K562 (cell line): ENCODE results near the gene CHST14. TPM values are rescaled to one million over a fixed set of nuclear protein-coding genes. Genes with fewer than 3 reads are reported as not detected.

Source experiments
- ATAC-seq: fragments of 200-7000 bp; cut with Tn5 transposase; 3 replicates; pipeline ENCODE4 v1.9.1; 2020; ENCODE audit warnings: moderate library complexity
- BruUV-seq: library from RNA; stranded (reverse); fragments of 400-500 nt; replicated peaks from 2 replicates; lab custom pipeline; 2021; lab: Mats Ljungman, UMichigan
- CTCF ChIA-PET: fragments of 300-600 bp; formaldehyde crosslinking; extraction: SDS; loops from one replicate; lab custom pipeline; 2021; ENCODE audit warnings: low intra/inter-chr PET ratio; lab: Yijun Ruan, JAX
- POLR2A ChIA-PET: fragments of 300-600, 350-650 bp; sonication (Branson Sonifier 250); formaldehyde crosslinking; extraction: SDS; loops from one replicate; lab custom pipeline; 2021; ENCODE audit warnings: antibody characterized with exemption, inconsistent platforms; lab: Yijun Ruan, JAX
- DNase-seq, 4 experiments: peaks; one replicate each; pipeline versions ENCODE4 v3.0.0 to v3.0.0-alpha.2; 2011 to 2018; ENCODE audit warnings: low spot score in 3 of 4, mixed read lengths in 3 of 4; ENCODE audit errors: extremely low read depth in 1 of 4
- FAIRE-seq: peaks from 2 replicates; lab custom pipeline; 2011; peaks lifted over from hg19 to GRCh38; lab: Jason Lieb, UNC
- H2AFZ ChIP-seq: 2 replicates; pipeline ENCODE4 v1.6.0; 2011; ENCODE audit warnings: low read depth, low read length, control low read depth, inconsistent platforms
- H3K27ac ChIP-seq: fragments of 200-600 bp; 3 replicates; pipeline ENCODE4 v1.8.0; 2011; ENCODE audit warnings: low read depth, mild to moderate bottlenecking, control low read depth, inconsistent platforms, low read length, moderate library complexity, mixed read lengths; ENCODE audit errors: extremely low read depth
- H3K27me3 ChIP-seq, 2 experiments: fragments of 300-600 bp in 1 of 2; 2 replicates in 1 of 2; 3 replicates in 1 of 2; pipeline versions ENCODE4 v1.6.0 to v1.8.0; 2011; ENCODE audit warnings: inconsistent platforms in 2 of 2, low read length in 2 of 2, mild to moderate bottlenecking in 1 of 2, mixed read lengths in 1 of 2, moderate library complexity in 1 of 2; ENCODE audit not compliant: control insufficient read depth in 2 of 2, insufficient read depth in 2 of 2
- H3K36me3 ChIP-seq: fragments of 300-600 bp; 3 replicates; pipeline ENCODE4 v1.8.0; 2011; ENCODE audit warnings: mild to moderate bottlenecking, low read length, inconsistent platforms; ENCODE audit not compliant: control insufficient read depth, insufficient read depth
- H3K4me1 ChIP-seq, 2 experiments: fragments of 200-600 bp in 1 of 2; replicated peaks in 1 of 2; 2 replicates in 1 of 2; 3 replicates in 1 of 2; pipeline versions ENCODE4 v1.5.1 to v1.8.0; 2011; ENCODE audit warnings: inconsistent platforms in 2 of 2, low read length in 2 of 2, mild to moderate bottlenecking in 1 of 2, mixed read lengths in 1 of 2, moderate library complexity in 1 of 2; ENCODE audit not compliant: control insufficient read depth in 2 of 2, insufficient read depth in 2 of 2
- H3K4me2 ChIP-seq: 2 replicates; pipeline ENCODE4 v1.6.1; 2011; ENCODE audit warnings: low read length, control low read depth, inconsistent platforms, mixed read lengths; ENCODE audit not compliant: insufficient read depth
- H3K4me3 ChIP-seq: fragments of 200-600 bp; sonication (generic), shearing (Covaris generic); 2 replicates; pipeline ENCODE4 v1.5.1; 2016; ENCODE audit warnings: control low read depth, inconsistent platforms
- H3K79me2 ChIP-seq: fragments of 200-600 bp; 3 replicates; pipeline ENCODE4 v1.8.0; 2011; ENCODE audit warnings: low read length, inconsistent platforms; ENCODE audit not compliant: control insufficient read depth, insufficient read depth
- H3K9ac ChIP-seq, 2 experiments: 2 replicates each; pipeline versions ENCODE4 v1.6.0 to v1.6.1; 2011; ENCODE audit warnings: low read depth in 2 of 2, low read length in 2 of 2, control low read depth in 1 of 2, inconsistent platforms in 1 of 2, mild to moderate bottlenecking in 1 of 2, mixed read lengths in 1 of 2; ENCODE audit not compliant: insufficient read depth in 1 of 2
- H3K9me1 ChIP-seq: one replicate; pipeline ENCODE4 v1.6.0; 2011; ENCODE audit warnings: inconsistent platforms, mild to moderate bottlenecking, low read length, moderate library complexity; ENCODE audit not compliant: control insufficient read depth, insufficient read depth
- H3K9me3 ChIP-seq: replicated peaks from 2 replicates; pipeline ENCODE4 v1.5.1; 2011; ENCODE audit warnings: low read depth, low read length, inconsistent platforms; ENCODE audit not compliant: control insufficient read depth, insufficient read depth
- H4K20me1 ChIP-seq: replicated peaks from 2 replicates; pipeline ENCODE4 v1.6.1; 2011; ENCODE audit warnings: low read length, inconsistent platforms, mixed read lengths; ENCODE audit not compliant: control insufficient read depth, insufficient read depth
- SMARCC2 ChIP-seq: fragments of 450-650 bp; IDR thresholded peaks from 2 replicates; pipeline ENCODE4 v1.6.1; 2017; ENCODE audit warnings: antibody characterized with exemption, moderate library complexity, mild to moderate bottlenecking, low read depth
- THRAP3 ChIP-seq: fragments of 450-650 bp; IDR thresholded peaks from 2 replicates; pipeline ENCODE4 v1.6.1; 2016; ENCODE audit warnings: mild to moderate bottlenecking, inconsistent platforms, borderline replicate concordance
- ZNF3 ChIP-seq: fragments of 250-450 bp; sonication (Bioruptor Pico); IDR thresholded peaks from 2 replicates; pipeline ENCODE4 v1.5.0; 2021; ENCODE audit warnings: mild to moderate bottlenecking, moderate library complexity
- ZNF507 ChIP-seq: conservative IDR thresholded peaks from 2 replicates; pipeline ENCODE4 v1.6.1; 2017; ENCODE audit warnings: missing genetic modification characterization, missing compliant biosample characterization
- ZNF589 ChIP-seq: fragments of 200-800 bp; sonication (Bioruptor generic); IDR thresholded peaks from 2 replicates; pipeline ENCODE4 v1.6.1; 2016; ENCODE audit warnings: low read depth, missing genetic modification characterization, missing compliant biosample characterization
- ZNF707 ChIP-seq: fragments of 250-450 bp; sonication (Bioruptor Pico); conservative IDR thresholded peaks from 2 replicates; pipeline ENCODE4 v1.8.0; 2022; ENCODE audit warnings: inconsistent platforms, mild to moderate bottlenecking, moderate library complexity
- ZNF764 ChIP-seq: fragments of 250-450 bp; sonication (Bioruptor Pico); IDR thresholded peaks from 2 replicates; pipeline ENCODE4 v1.4.0; 2020; ENCODE audit warnings: low read depth, mild to moderate bottlenecking, moderate library complexity
- WGBS: fragments of 100-300 bp; shearing (Covaris generic); methylation state at CpG from one replicate; pipeline ENCODE4 v1.1.6; 2016; ENCODE audit warnings: low coverage, mixed read lengths; ENCODE audit not compliant: insufficient coverage; ENCODE audit errors: missing lambda C conversion rate; 5-methylcytosine and 5-hydroxymethylcytosine counted together
- in situ Hi-C: fragments of 300-500 bp; cut with MboI; formaldehyde crosslinking; loops from 4 replicates; pipeline ENCODE4 v1.15.0; 2018; ENCODE audit warnings: inconsistent platforms, mixed read lengths
- intact Hi-C: fragments of 100-400 bp; cut with micrococcal nuclease; formaldehyde crosslinking; loops from 2 replicates; pipeline ENCODE4 v1.14.2; 2022
- polyA plus RNA-seq, 8 experiments: library from polyadenylated mRNA; depleted of rRNA in 4 of 8; stranded (reverse) in 5 of 8; unstranded in 3 of 8; fragments of >200 nt; fragmentation: Nextera tagmentation in 2 of 8; fragmentation: Illumina TruSeq in 1 of 8; extraction: Ambion mirVana in 2 of 8; extraction: Trizol in 1 of 8; gene quantifications; 2 replicates each; pipeline versions ENCODE4 v1.2.1 to v1.2.3, GENCODE V29; 2011 to 2014; ENCODE audit warnings: inconsistent platforms in 1 of 8, missing spikeins in 1 of 8
- total RNA-seq, 7 experiments: library from RNA; depleted of rRNA in 6 of 7; stranded (reverse); fragments of >200 nt in 6 of 7; fragmentation: Illumina TruSeq in 2 of 7; extraction: Trizol in 2 of 7; gene quantifications; 2 replicates each; pipeline versions ENCODE4 v1.2.1 to v1.2.3, GENCODE V29; 2011 to 2021; ENCODE audit warnings: low replicate concordance in 1 of 7
- TF ChIP-seq, protein P1 (sequence below): fragments of 250-450 bp; sonication (Bioruptor Pico); IDR thresholded peaks from 2 replicates; pipeline ENCODE4 v1.4.0; 2020; ENCODE audit warnings: mild to moderate bottlenecking, moderate library complexity
- TF ChIP-seq, protein P2 (sequence below): sonication (generic); formaldehyde crosslinking; IDR thresholded peaks from 2 replicates; pipeline ENCODE4 v1.8.0; 2023; ENCODE audit warnings: missing genetic modification reagents, mild to moderate bottlenecking, borderline replicate concordance
- TF ChIP-seq, protein P3 (sequence below): fragments of 250-450 bp; sonication (Bioruptor Pico); IDR thresholded peaks from 2 replicates; pipeline ENCODE4 v1.5.0; 2022; ENCODE audit warnings: mild to moderate bottlenecking

Gene CHST14
- total and polyA plus RNA-seq, 9 of the 15 experiments (the other 6 are each of a cell fraction or from before 2014, with no cell fraction given), result 1.6 to 12.1 (median 4.5) TPM

DNA sequence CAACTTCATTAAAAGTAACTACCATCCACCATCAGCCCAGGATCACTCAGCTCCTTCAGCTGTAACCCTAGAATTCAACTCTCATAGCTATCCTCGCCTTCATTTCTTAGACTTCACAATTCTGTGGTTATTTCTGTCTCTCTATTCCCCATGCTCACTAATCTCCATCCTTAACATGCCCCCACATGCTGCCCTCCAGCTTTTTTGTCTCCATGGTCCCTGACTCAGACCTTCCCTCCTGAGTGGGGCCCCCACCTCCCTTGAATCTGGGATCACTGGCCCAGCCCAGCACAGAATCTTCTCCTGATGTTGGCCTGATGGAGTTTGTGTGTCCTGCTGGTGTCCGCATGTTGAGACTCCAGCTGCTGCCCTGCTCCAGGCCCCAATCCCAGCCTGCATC is 41.7 kb downstream of the CHST14 start:
- no peak overlapping the region for H3K27ac ChIP-seq
- FAIRE-seq, result no peak
- peak overlapping the region; percentile 2 to 59; a peak in 3 of 4 replicates for H3K9ac ChIP-seq
- H3K9me1 ChIP-seq, result peaks cover 4% of the 10 kb centered on the region
- no peaks in the 10 kb centered on the region for H3K36me3 ChIP-seq
- no peaks in the 10 kb centered on the region for H3K9me3 ChIP-seq
- H3K4me3 ChIP-seq, result no peak overlapping the region
- no peaks in the 10 kb centered on the region for H3K27me3 ChIP-seq
- peak overlapping the region; percentile 72 for H3K4me2 ChIP-seq
- ChIA-PET CTCF (no interaction called here), POLR2A (interaction anchor here (0.6 to 1.0 kb wide), 3 partner anchors 71 to 252 kb away, joined by 3 to 5 read pairs (median 4); partner anchors contain the start of genes BAHD1 and GCHFR)
- no peak for ATAC-seq
- BruUV-seq, result no TSS peak
- intact Hi-C loops, result loop anchor here (10.0 kb wide), 1 partner anchor 272 kb away; no protein-coding TSS in a partner anchor
- H3K79me2 ChIP-seq, result no peaks in the 10 kb centered on the region
- in situ Hi-C loops, result no loop called here
- whole genome bisulfite sequencing, result 92% methylated on average over 2 of the region's 2 CpGs
- peaks cover 13 to 21% of the 10 kb centered on the region in 2 experiments for H3K4me1 ChIP-seq
- peak overlapping the region; percentile 88 for H2AFZ ChIP-seq
- H4K20me1 ChIP-seq, result no peaks in the 10 kb centered on the region
- TF ChIP-seq, protein P1, sequence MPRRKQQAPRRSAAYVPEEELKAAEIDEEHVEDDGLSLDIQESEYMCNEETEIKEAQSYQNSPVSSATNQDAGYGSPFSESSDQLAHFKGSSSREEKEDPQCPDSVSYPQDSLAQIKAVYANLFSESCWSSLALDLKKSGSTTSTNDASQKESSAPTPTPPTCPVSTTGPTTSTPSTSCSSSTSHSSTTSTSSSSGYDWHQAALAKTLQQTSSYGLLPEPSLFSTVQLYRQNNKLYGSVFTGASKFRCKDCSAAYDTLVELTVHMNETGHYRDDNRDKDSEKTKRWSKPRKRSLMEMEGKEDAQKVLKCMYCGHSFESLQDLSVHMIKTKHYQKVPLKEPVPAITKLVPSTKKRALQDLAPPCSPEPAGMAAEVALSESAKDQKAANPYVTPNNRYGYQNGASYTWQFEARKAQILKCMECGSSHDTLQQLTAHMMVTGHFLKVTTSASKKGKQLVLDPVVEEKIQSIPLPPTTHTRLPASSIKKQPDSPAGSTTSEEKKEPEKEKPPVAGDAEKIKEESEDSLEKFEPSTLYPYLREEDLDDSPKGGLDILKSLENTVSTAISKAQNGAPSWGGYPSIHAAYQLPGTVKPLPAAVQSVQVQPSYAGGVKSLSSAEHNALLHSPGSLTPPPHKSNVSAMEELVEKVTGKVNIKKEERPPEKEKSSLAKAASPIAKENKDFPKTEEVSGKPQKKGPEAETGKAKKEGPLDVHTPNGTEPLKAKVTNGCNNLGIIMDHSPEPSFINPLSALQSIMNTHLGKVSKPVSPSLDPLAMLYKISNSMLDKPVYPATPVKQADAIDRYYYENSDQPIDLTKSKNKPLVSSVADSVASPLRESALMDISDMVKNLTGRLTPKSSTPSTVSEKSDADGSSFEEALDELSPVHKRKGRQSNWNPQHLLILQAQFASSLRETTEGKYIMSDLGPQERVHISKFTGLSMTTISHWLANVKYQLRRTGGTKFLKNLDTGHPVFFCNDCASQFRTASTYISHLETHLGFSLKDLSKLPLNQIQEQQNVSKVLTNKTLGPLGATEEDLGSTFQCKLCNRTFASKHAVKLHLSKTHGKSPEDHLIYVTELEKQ (CRISPR knock-in tag), result no peak
- TF ChIP-seq, protein P2, sequence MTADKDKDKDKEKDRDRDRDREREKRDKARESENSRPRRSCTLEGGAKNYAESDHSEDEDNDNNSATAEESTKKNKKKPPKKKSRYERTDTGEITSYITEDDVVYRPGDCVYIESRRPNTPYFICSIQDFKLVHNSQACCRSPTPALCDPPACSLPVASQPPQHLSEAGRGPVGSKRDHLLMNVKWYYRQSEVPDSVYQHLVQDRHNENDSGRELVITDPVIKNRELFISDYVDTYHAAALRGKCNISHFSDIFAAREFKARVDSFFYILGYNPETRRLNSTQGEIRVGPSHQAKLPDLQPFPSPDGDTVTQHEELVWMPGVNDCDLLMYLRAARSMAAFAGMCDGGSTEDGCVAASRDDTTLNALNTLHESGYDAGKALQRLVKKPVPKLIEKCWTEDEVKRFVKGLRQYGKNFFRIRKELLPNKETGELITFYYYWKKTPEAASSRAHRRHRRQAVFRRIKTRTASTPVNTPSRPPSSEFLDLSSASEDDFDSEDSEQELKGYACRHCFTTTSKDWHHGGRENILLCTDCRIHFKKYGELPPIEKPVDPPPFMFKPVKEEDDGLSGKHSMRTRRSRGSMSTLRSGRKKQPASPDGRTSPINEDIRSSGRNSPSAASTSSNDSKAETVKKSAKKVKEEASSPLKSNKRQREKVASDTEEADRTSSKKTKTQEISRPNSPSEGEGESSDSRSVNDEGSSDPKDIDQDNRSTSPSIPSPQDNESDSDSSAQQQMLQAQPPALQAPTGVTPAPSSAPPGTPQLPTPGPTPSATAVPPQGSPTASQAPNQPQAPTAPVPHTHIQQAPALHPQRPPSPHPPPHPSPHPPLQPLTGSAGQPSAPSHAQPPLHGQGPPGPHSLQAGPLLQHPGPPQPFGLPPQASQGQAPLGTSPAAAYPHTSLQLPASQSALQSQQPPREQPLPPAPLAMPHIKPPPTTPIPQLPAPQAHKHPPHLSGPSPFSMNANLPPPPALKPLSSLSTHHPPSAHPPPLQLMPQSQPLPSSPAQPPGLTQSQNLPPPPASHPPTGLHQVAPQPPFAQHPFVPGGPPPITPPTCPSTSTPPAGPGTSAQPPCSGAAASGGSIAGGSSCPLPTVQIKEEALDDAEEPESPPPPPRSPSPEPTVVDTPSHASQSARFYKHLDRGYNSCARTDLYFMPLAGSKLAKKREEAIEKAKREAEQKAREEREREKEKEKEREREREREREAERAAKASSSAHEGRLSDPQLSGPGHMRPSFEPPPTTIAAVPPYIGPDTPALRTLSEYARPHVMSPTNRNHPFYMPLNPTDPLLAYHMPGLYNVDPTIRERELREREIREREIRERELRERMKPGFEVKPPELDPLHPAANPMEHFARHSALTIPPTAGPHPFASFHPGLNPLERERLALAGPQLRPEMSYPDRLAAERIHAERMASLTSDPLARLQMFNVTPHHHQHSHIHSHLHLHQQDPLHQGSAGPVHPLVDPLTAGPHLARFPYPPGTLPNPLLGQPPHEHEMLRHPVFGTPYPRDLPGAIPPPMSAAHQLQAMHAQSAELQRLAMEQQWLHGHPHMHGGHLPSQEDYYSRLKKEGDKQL (CRISPR knock-in tag), result no peak
- no peak for TF ChIP-seq ZNF3
- no peak for TF ChIP-seq ZNF707 (CRISPR knock-in tag)
- no peak for TF ChIP-seq ZNF764 (CRISPR knock-in tag)
- no peak for TF ChIP-seq THRAP3
- TF ChIP-seq, protein P3, sequence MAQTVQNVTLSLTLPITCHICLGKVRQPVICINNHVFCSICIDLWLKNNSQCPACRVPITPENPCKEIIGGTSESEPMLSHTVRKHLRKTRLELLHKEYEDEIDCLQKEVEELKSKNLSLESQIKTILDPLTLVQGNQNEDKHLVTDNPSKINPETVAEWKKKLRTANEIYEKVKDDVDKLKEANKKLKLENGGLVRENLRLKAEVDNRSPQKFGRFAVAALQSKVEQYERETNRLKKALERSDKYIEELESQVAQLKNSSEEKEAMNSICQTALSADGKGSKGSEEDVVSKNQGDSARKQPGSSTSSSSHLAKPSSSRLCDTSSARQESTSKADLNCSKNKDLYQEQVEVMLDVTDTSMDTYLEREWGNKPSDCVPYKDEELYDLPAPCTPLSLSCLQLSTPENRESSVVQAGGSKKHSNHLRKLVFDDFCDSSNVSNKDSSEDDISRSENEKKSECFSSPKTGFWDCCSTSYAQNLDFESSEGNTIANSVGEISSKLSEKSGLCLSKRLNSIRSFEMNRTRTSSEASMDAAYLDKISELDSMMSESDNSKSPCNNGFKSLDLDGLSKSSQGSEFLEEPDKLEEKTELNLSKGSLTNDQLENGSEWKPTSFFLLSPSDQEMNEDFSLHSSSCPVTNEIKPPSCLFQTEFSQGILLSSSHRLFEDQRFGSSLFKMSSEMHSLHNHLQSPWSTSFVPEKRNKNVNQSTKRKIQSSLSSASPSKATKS, result no peak
- TF ChIP-seq ZNF589 (CRISPR knock-in tag), result no peak
- no peak for TF ChIP-seq SMARCC2
- TF ChIP-seq ZNF507 (tag), result no peak
- no peak for DNase-seq
